Measurements from ENCODE around the gene KLF7. TPM values are rescaled to one million over a fixed set of nuclear protein-coding genes. Genes with fewer than 3 reads are reported as not detected.

KLF7 gene
- total RNA-seq: 31.7 and 35.8 TPM in 2 replicates

DNA sequence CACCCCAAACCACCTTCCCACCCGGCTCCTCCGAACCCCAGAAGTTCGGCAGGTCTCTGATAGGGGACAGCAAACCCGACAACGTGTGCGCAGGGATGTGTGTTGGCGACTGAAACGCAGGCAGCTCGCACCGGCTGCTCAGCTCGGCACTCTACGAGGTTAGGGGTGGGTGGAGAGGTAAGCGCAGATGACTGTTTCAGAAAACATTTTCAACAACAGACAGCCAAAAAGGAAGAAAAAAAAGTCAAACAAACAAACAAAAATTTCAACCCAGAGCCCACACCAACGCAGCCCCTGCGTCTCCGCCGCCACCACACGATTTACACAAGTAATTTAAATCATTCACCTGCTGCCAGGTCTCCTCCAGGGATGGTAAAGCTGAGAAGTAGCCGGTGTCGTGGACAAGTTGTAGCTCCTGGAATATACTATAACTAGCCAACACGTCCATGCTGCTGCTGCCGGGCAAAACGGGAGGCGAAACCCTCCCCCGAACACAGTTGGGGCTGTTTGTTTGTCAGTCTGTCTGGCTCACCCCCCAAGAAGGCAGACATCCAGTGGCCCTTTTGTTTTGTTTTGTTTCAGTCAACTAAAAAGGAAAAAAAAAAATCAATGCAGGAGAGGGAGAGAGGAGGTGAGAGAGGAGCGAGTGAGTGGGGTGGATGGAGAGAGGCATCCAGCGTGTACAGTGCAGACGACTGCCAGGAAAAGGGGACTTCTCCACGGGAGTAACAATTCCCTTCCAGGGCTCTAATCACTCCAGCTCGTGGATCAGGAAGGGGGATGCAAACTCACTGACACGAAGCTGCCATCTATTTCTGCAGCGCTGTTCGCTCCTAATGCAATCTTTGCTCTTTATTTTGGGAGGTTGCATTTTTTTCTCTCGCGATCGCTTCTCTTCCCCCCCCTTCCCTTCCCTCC lies at the start of gene KLF7:
Gene KLF7, minus strand, starts transcription at position 828 of the 918 bp plus-strand sequence. Its CDS starts 380 bp downstream, at position 448.
- ATAC-seq (ENCODE audit: low read depth): peak; percentile 6
- TF ChIP-seq, protein P1, sequence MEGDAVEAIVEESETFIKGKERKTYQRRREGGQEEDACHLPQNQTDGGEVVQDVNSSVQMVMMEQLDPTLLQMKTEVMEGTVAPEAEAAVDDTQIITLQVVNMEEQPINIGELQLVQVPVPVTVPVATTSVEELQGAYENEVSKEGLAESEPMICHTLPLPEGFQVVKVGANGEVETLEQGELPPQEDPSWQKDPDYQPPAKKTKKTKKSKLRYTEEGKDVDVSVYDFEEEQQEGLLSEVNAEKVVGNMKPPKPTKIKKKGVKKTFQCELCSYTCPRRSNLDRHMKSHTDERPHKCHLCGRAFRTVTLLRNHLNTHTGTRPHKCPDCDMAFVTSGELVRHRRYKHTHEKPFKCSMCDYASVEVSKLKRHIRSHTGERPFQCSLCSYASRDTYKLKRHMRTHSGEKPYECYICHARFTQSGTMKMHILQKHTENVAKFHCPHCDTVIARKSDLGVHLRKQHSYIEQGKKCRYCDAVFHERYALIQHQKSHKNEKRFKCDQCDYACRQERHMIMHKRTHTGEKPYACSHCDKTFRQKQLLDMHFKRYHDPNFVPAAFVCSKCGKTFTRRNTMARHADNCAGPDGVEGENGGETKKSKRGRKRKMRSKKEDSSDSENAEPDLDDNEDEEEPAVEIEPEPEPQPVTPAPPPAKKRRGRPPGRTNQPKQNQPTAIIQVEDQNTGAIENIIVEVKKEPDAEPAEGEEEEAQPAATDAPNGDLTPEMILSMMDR (IDR thresholded peaks at IDR 0.05): no peak
- peak; percentile 29 for DNase-seq
- Mint-ChIP-seq H3K9me3 (no peaks in the 10 kb centered on the region), H3K36me3 (ENCODE audit: low read depth) (peaks cover 18% of the 10 kb centered on the region), H3K4me3 (peak within 1 kb of the TSS; percentile 95), H3K27me3 (no peaks in the 10 kb centered on the region), H3K27ac (peak within 1 kb of the TSS; percentile 95), H3K4me1 (peaks cover 63% of the 10 kb centered on the region)
- intact Hi-C loops (cut with micrococcal nuclease): loop anchor here (1.0 to 10.0 kb wide), 16 partner anchors 10 to 1461 kb away; partner anchors contain the start of genes CCNYL1, CREB1, EEF1B2 and FASTKD2
- POLR2A ChIA-PET: interaction anchor here (0.5 to 7.7 kb wide), 44 partner anchors 10 to 1458 kb away, joined by 3 to 202 read pairs (median 4); partner anchors contain the start of genes CCNYL1, CREB1, EEF1B2 and FASTKD2
- CTCF ChIA-PET: interaction anchor here (0.6 to 1.5 kb wide), 4 partner anchors 9 to 496 kb away, joined by 3 to 11 read pairs (median 4); no protein-coding TSS in a partner anchor

DNA sequence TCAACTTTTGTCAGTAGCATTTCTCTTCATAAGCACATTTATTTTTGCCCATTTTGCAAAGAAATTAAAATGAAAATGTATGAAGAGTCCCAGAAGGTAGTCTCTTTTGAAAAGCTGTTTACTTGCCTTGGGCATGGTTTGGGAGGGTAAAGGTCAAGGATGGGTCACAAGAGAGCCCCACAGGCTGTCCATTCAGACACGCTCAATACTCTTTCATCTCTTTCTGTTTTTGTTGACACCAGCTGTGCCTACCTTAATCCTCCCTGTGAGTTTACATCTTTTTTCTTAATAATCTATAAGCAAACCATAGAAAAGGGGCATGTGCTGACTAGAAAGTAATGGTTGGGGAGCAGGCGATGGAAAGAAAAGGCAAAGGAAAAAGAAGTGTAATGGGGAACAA lies 49.6 kb upstream of the KLF7 start:
- ATAC-seq (ENCODE audit: low read depth) (no peak), DNase-seq (no peak)
- TF ChIP-seq, protein P1 (IDR thresholded peaks at IDR 0.05): no peak
- Mint-ChIP-seq H3K27me3 (no peaks in the 10 kb centered on the region), H3K4me3 (no peak overlapping the region), H3K27ac (no peak overlapping the region), H3K9me3 (peaks cover 5% of the 10 kb centered on the region), H3K36me3 (ENCODE audit: low read depth) (no peaks in the 10 kb centered on the region), H3K4me1 (no peaks in the 10 kb centered on the region)
- POLR2A ChIA-PET: no interaction called here
- intact Hi-C loops (cut with micrococcal nuclease): no loop called here
- CTCF ChIA-PET: no interaction called here

DNA sequence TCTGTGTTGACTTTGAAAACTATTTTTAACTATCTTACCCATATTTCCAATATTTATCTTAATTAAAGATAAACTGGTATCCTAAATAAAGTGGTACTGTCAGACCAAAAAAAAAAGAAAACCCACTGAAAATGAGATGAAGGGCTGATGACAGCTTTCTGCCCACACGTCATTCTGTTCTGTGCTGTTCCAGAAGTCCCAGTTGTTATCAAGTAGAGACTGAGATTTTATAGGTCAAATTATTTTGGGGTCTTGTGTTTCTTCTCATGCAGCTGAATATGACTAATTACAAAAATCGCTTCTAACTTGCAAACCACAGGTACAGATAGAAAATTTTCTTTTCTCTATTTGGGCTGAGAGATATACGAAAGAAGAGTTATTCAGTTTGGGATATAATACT lies 48.7 kb upstream of the KLF7 start:
- H3K4me3 Mint-ChIP-seq: no peak overlapping the region
- H3K27ac Mint-ChIP-seq: no peak overlapping the region
- peaks cover 5% of the 10 kb centered on the region for H3K9me3 Mint-ChIP-seq
- no peaks in the 10 kb centered on the region for H3K27me3 Mint-ChIP-seq
- CTCF ChIA-PET: no interaction called here
- POLR2A ChIA-PET: no interaction called here
- TF ChIP-seq, protein P1 (IDR thresholded peaks at IDR 0.05): no peak
- H3K36me3 Mint-ChIP-seq (ENCODE audit: low read depth): no peaks in the 10 kb centered on the region
- DNase-seq (no peak), ATAC-seq (ENCODE audit: low read depth) (no peak)
- intact Hi-C loops (cut with micrococcal nuclease): no loop called here
- no peaks in the 10 kb centered on the region for H3K4me1 Mint-ChIP-seq

DNA sequence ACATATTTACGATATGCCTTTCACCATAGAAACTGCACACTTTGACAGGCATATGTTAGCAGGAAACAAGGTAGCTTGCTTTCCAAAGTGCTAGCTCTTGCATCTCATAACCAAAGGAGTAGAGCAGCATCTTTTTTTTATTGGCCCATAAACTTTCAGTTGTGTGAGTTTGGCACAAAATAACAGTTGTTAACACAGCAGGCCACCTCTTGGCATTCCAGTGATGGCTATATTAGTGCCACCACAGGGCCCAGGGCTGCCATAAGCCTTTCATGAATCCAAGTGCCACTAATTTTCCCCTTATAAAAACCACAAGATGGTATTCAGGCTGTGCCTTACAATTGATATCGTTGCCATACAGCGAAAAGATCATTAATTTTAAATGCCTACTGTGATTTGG lies 40.3 kb upstream of the KLF7 start:
- no peaks in the 10 kb centered on the region for H3K36me3 Mint-ChIP-seq (ENCODE audit: low read depth)
- TF ChIP-seq, protein P1 (IDR thresholded peaks at IDR 0.05): no peak
- DNase-seq (no peak), ATAC-seq (ENCODE audit: low read depth) (no peak)
- no peaks in the 10 kb centered on the region for H3K4me1 Mint-ChIP-seq
- no peak overlapping the region for H3K4me3 Mint-ChIP-seq
- intact Hi-C loops (cut with micrococcal nuclease): no loop called here
- ChIA-PET CTCF (no interaction called here), POLR2A (no interaction called here)
- no peaks in the 10 kb centered on the region for H3K9me3 Mint-ChIP-seq
- H3K27me3 Mint-ChIP-seq: no peaks in the 10 kb centered on the region
- no peak overlapping the region for H3K27ac Mint-ChIP-seq

DNA sequence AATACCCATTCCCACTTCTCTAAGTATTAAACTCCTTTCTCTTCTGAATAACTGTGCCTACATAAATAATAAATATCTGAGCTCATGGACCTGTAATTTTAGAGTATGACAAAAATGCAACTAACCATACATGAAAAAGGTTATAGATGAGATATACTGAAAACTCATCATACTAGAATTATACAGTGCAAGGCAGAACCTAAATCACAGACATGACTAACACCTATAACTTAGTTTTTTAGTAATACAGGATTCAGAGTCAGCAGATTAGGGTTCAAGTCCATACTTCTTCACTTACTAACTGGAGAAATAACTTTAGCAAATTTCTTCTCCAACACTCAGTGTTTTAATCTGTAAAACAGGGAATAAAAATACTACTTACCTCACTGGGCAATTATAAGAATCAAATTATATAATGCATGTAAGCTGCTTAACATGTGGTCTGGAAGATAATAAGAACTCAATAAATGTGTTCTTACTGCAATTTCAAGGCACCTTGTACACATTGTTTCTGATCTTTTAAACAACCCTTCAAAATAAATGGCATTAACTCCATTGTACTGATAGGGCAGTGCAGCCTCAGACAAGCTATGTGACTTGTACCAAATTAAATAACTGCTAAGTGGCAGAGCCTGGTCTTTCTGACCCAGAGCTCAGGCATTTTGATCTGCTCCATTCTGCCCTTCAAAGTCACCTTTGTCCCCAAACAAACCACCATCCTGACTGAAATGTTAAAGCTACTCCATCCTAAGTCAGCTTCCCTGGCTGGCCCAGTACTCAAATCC lies 39.6 kb upstream of the KLF7 start:
- DNase-seq (no peak), ATAC-seq (ENCODE audit: low read depth) (no peak)
- no peaks in the 10 kb centered on the region for H3K36me3 Mint-ChIP-seq (ENCODE audit: low read depth)
- no peak overlapping the region for H3K27ac Mint-ChIP-seq
- CTCF ChIA-PET: no interaction called here
- intact Hi-C loops (cut with micrococcal nuclease): no loop called here
- H3K4me3 Mint-ChIP-seq: no peak overlapping the region
- POLR2A ChIA-PET: no interaction called here
- H3K9me3 Mint-ChIP-seq: no peaks in the 10 kb centered on the region
- no peaks in the 10 kb centered on the region for H3K4me1 Mint-ChIP-seq
- TF ChIP-seq, protein P1 (IDR thresholded peaks at IDR 0.05): no peak
- H3K27me3 Mint-ChIP-seq: no peaks in the 10 kb centered on the region

Measured in activated B cell treated with CpG ODN at 0.5 μM for 24 hours (primary cell).